BE2C (cell line): ENCODE measurements around the gene QKI.

Source experiments
- DNase-seq: peaks from one replicate; pipeline ENCODE4 v3.0.0-alpha.2; 2020
- H3K27me3 ChIP-seq: fragments of 250-450 bp; sonication (Bioruptor Pico); 2 replicates; pipeline ENCODE4 v1.5.1; 2020; ENCODE audit warnings: mild to moderate bottlenecking
- H3K36me3 ChIP-seq: fragments of 250-450 bp; sonication (Bioruptor Pico); 2 replicates; pipeline ENCODE4 v1.5.1; 2020; ENCODE audit warnings: mild to moderate bottlenecking
- H3K4me1 ChIP-seq: fragments of 250-450 bp; sonication (Bioruptor Pico); 2 replicates; pipeline ENCODE4 v1.5.1; 2020
- H3K4me3 ChIP-seq: 2 replicates; pipeline ENCODE4 v1.5.1; 2011; ENCODE audit warnings: low read depth, low read length
- H3K9me3 ChIP-seq: fragments of 250-450 bp; sonication (Bioruptor Pico); 2 replicates; pipeline ENCODE4 v1.5.1; 2020
- CTCF ChIP-seq: IDR thresholded peaks from 2 replicates; pipeline ENCODE4 v1.5.1; 2012; ENCODE audit warnings: mild to moderate bottlenecking, low read depth, low read length

The QKI gene

DNA sequence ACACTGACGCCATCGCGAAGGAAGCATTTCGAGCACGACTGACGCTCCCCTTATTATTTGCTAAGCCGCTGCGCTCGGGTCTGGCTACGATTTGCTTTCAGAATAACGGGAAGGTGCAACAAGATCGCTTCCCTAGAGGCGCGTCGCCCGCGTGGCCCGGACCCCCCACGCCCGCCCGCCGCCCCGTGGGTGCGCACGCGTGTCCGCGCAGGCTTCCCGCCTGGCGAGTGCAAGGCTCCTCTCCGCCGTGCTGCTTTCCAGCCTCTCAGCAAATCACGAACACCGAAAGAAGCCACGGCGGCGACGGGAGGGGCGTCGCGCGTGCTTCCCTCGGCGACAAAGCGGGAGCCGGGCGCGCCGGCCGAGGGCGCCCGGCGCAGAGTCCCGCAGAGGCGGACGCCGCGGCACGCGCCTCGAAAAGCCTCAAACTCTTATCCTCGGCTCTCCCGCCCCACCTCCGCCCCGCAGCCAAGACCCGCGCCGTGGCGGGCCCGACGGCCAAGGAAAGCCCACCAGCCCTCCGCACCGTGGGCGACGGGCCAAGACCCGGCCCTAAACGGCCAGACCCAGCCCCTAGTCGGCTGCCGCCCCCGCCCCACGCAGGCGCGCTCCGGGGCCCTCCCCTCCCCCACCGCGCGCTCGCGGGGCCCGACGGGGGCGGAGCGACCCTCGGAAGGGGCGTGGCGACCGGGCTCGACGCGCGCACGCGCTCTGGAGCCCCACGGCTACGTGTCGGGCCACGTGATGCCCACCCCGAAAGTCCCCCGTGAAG lies 987 bp upstream of the QKI start:
- Histone ChIP-seq H3K4me1 (no peaks in the 10 kb centered on the region; the same call in 1 of the 2 replicates), H3K36me3 (no peaks in the 10 kb centered on the region), H3K9me3 (no peaks in the 10 kb centered on the region), H3K27me3 (no peaks in the 10 kb centered on the region), H3K4me3 (peak overlapping the region; percentile 57)
- no peak for TF ChIP-seq CTCF
- DNase-seq, result peak; percentile 88

GRCh38 chr6:163414946-163415619 lies 565 bp downstream of the QKI start:
- Histone ChIP-seq H3K4me1 (no peaks in the 10 kb centered on the region; the same call in 1 of the 2 replicates), H3K36me3 (no peaks in the 10 kb centered on the region), H3K9me3 (no peaks in the 10 kb centered on the region), H3K27me3 (no peaks in the 10 kb centered on the region), H3K4me3 (peak overlapping the region; percentile 75)
- TF ChIP-seq CTCF, result no peak
- peak; percentile 39 for DNase-seq

DNA sequence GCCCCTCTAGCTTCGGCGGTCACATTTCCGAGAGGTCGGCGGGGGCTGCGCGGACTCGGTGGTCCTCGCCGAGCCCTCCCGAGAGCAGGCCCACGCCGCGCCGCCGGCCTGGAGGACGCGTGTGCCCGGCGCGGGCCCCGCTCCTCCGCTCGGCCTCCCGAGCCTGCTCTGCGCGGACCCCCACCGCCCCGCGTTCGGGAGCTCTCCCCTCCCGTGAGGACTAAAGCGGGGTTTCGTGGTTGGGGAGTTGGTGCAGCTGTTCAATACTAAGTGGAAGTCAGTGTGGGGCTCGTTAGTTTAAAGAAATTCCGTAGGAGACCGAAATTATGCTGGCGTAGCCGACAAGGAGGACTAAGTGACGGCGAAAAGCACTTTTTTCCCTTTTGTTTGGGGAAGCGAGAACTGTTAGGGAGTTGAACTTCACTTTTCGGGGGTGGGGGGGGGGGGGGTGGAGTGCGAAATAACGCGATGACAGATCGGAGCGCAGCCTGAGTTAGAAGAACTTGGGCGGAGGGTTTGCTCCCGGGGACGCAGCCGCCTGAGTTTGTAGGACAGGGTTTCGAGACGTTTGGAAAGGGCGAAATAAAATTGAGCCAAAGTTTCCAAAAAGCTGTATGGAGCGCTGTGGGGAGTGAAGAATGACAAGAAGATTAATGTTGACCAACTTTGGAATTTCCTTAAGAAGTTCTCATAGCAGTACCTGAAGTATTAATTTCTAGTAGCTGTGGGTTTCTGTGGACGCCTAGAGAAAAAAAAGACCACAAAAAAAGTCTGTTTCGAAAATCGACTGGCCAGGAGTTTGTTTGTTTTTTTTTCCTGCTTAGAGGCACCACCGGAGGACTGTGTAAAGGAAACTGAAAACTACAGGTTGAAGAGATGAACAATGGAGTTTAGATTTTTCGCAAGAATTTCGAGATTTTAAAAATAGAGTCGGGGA lies 1.4 kb downstream of the QKI start:
- Histone ChIP-seq H3K27me3 (no peaks in the 10 kb centered on the region), H3K4me1 (no peaks in the 10 kb centered on the region; the same call in 1 of the 2 replicates), H3K9me3 (no peaks in the 10 kb centered on the region), H3K4me3 (peak overlapping the region; percentile 75), H3K36me3 (no peaks in the 10 kb centered on the region)
- peak; percentile 43 for DNase-seq
- no peak for TF ChIP-seq CTCF

DNA sequence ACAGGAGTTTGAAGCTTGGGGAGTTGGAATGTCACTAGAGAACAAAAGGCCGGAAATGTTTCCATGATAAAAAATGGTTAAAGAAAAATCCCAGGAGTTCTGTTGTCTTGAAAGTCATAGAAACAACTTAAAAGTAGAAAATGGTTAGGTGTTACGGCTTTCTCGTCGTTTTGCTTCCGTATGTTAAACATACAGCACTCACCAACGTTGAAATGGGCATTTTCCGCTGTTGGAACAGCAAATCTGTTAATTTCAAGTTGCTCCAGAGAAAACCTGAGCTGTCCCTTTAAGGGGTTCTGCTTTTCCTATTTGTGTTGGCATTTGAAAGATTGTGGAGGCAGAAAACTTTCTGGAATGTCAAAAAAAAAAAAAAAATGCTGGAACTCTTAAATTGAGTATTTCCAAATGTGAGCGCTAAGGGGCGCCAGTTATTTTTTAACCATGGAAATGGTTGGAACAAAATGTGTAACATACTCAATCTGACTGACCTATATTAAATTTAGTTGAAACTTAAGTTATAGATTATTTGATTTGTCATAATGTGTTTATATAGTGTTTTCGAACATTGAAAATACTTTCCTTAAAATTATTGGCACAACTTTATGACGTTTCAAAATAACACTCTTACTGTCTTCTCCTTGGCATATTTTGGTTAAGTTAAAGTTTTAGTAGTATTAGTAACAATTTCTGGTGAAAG lies 2.2 kb downstream of the QKI start:
- Histone ChIP-seq H3K9me3 (no peaks in the 10 kb centered on the region), H3K27me3 (no peaks in the 10 kb centered on the region), H3K4me1 (no peaks in the 10 kb centered on the region; the same call in 1 of the 2 replicates), H3K36me3 (no peaks in the 10 kb centered on the region), H3K4me3 (peak overlapping the region; percentile 75)
- TF ChIP-seq CTCF, result peak; percentile 64
- peak; percentile 54 for DNase-seq

DNA sequence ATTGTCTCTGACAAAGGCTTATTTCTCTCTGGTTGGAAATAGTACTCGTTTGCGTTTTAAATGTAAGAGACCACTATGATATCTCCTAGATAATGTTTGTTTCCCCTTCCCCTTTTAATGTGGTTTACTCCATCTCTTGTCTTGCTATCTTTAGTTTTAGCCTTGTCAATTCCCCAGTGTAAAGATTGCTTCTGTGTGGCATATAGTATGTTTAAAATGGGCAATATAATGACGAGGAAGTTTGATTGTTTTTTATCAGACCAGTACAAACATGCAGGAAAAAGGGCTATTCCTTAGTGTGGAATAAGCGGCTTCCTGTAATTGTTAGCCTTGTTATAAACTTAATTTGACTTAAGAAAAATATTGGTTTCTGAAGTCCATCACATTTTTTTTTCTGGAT lies 3.1 kb downstream of the QKI start:
- H3K9me3 ChIP-seq, result no peaks in the 10 kb centered on the region
- H3K36me3 ChIP-seq, result no peaks in the 10 kb centered on the region
- no peaks in the 10 kb centered on the region for H3K4me1 ChIP-seq
- H3K4me3 ChIP-seq, result peak overlapping the region; percentile 75
- TF ChIP-seq CTCF, result no peak
- no peaks in the 10 kb centered on the region for H3K27me3 ChIP-seq
- DNase-seq, result no peak
